IMR-90 (cell line): ENCODE results near the gene MAPK10. TPM values are rescaled to one million over a fixed set of nuclear protein-coding genes. Genes with fewer than 3 reads are reported as not detected.

Source experiments
- ATAC-seq: fragments of 200-7000 bp; cut with Tn5 transposase; 2 replicates; pipeline ENCODE4 v1.9.1; 2020; ENCODE audit warnings: low read depth, mild to moderate bottlenecking, moderate library complexity
- BruUV-seq: library from RNA; stranded (reverse); fragments of 400-500 nt; replicated peaks from 2 replicates; lab custom pipeline; 2021; lab: Mats Ljungman, UMichigan
- CTCF ChIA-PET: fragments of 300-600 bp; formaldehyde crosslinking; extraction: SDS; loops from one replicate; lab custom pipeline; 2021; ENCODE audit warnings: antibody characterized with exemption; lab: Yijun Ruan, JAX
- POLR2A ChIA-PET: fragments of 300-600 bp; sonication (Branson Sonifier 250); formaldehyde crosslinking; loops from one replicate; lab custom pipeline; 2022; ENCODE audit warnings: antibody characterized with exemption; ENCODE audit not compliant: unreplicated experiment; lab: Charles Lee
- DNase-seq: peaks from one replicate; pipeline ENCODE4 v3.0.0; 2013
- H2AFZ ChIP-seq: replicated peaks from 2 replicates; pipeline ENCODE3; 2013; ENCODE audit warnings: low read length, mild to moderate bottlenecking; ENCODE audit not compliant: poor library complexity
- H2AK5ac ChIP-seq: 2 replicates; pipeline ENCODE4 v1.6.1; 2013; ENCODE audit warnings: low read depth, low read length, inconsistent platforms
- H2AK9ac ChIP-seq: replicated peaks from 2 replicates; pipeline ENCODE3; 2013; ENCODE audit warnings: mild to moderate bottlenecking, low read depth, low read length, moderate library complexity; ENCODE audit not compliant: poor library complexity
- H2BK120ac ChIP-seq: 2 replicates; pipeline ENCODE4 v1.6.1; 2013; ENCODE audit warnings: low read depth, low read length, inconsistent platforms
- H2BK15ac ChIP-seq: 3 replicates; pipeline ENCODE4 v1.6.1; 2013; ENCODE audit warnings: low read depth, low read length, inconsistent platforms
- H2BK20ac ChIP-seq: 2 replicates; pipeline ENCODE4 v1.6.1; 2013; ENCODE audit warnings: low read depth, mild to moderate bottlenecking, inconsistent platforms, low read length, moderate library complexity
- H2BK5ac ChIP-seq: 2 replicates; pipeline ENCODE4 v1.6.1; 2013; ENCODE audit warnings: mild to moderate bottlenecking, low read depth, low read length, inconsistent platforms; ENCODE audit not compliant: poor library complexity, severe bottlenecking
- H3K14ac ChIP-seq: replicated peaks from 2 replicates; pipeline ENCODE4 v1.6.1; 2013; ENCODE audit warnings: low read depth, low read length, inconsistent platforms
- H3K18ac ChIP-seq: 2 replicates; pipeline ENCODE4 v1.6.1; 2013; ENCODE audit warnings: low read depth, low read length, control low read depth
- H3K23ac ChIP-seq: 2 replicates; pipeline ENCODE4 v1.6.1; 2013; ENCODE audit warnings: low read depth, low read length, inconsistent platforms
- H3K27ac ChIP-seq: 2 replicates; pipeline ENCODE4 v1.5.1; 2013; ENCODE audit warnings: mild to moderate bottlenecking, control low read depth, low read length; ENCODE audit not compliant: insufficient read depth
- H3K27me3 ChIP-seq: 2 replicates; pipeline ENCODE4 v1.6.1; 2013; ENCODE audit warnings: low read length; ENCODE audit not compliant: control insufficient read depth, insufficient read depth
- H3K36me3 ChIP-seq: 2 replicates; pipeline ENCODE4 v1.6.1; 2013; ENCODE audit warnings: low read length, mixed read lengths; ENCODE audit not compliant: control insufficient read depth, insufficient read depth
- H3K4ac ChIP-seq: 2 replicates; pipeline ENCODE4 v1.6.1; 2013; ENCODE audit warnings: low read depth, low read length, inconsistent platforms
- H3K4me1 ChIP-seq: 2 replicates; pipeline ENCODE4 v1.6.1; 2013; ENCODE audit warnings: low read length, mixed read lengths; ENCODE audit not compliant: control insufficient read depth, insufficient read depth
- H3K4me2 ChIP-seq: 2 replicates; pipeline ENCODE4 v1.6.1; 2013; ENCODE audit warnings: low read depth, mild to moderate bottlenecking, control low read depth, low read length, moderate library complexity
- H3K4me3 ChIP-seq: 2 replicates; pipeline ENCODE4 v1.5.1; 2013; ENCODE audit warnings: low read depth, mild to moderate bottlenecking, control low read depth, low read length, moderate library complexity; ENCODE audit not compliant: insufficient read depth
- H3K56ac ChIP-seq: 2 replicates; pipeline ENCODE4 v1.6.1; 2013; ENCODE audit warnings: low read length, inconsistent platforms; ENCODE audit not compliant: insufficient read depth; ENCODE audit errors: extremely low read depth
- H3K79me1 ChIP-seq, 2 experiments: 2 replicates each; pipeline ENCODE4 v1.6.1; 2013; ENCODE audit warnings: low read length in 2 of 2, inconsistent platforms in 1 of 2, low read depth in 1 of 2
- H3K9ac ChIP-seq: 2 replicates; pipeline ENCODE4 v1.6.1; 2013; ENCODE audit warnings: low read depth, low read length, control low read depth
- H3K9me1 ChIP-seq: 2 replicates; pipeline ENCODE4 v1.6.1; 2013; ENCODE audit warnings: low read length, inconsistent platforms; ENCODE audit not compliant: insufficient read depth
- H3K9me3 ChIP-seq: 2 replicates; pipeline ENCODE4 v1.6.1; 2013; ENCODE audit warnings: low read length; ENCODE audit not compliant: control insufficient read depth, insufficient read depth
- H4K20me1 ChIP-seq: 2 replicates; pipeline ENCODE4 v1.6.1; 2013; ENCODE audit warnings: low read length, inconsistent platforms; ENCODE audit not compliant: insufficient read depth
- H4K5ac ChIP-seq: 2 replicates; pipeline ENCODE4 v1.6.1; 2013; ENCODE audit warnings: mild to moderate bottlenecking, low read depth, low read length, control low read depth
- H4K8ac ChIP-seq, 2 experiments: 2 replicates each; pipeline ENCODE4 v1.6.1; 2013; ENCODE audit warnings: low read depth in 2 of 2, low read length in 2 of 2, control low read depth in 1 of 2, inconsistent platforms in 1 of 2
- H4K91ac ChIP-seq: 2 replicates; pipeline ENCODE4 v1.6.1; 2013; ENCODE audit warnings: low read depth, low read length, inconsistent platforms; ENCODE audit not compliant: insufficient read depth
- BHLHE40 ChIP-seq: fragments of 150-350 bp; IDR thresholded peaks from 2 replicates; pipeline ENCODE4 v1.6.1; 2016; ENCODE audit warnings: mild to moderate bottlenecking, low read depth, low read length
- CHD1 ChIP-seq: IDR thresholded peaks from 2 replicates; pipeline ENCODE4 v1.6.1; 2012; ENCODE audit warnings: low read depth, low read length, improper control_type of control experiment
- FOS ChIP-seq: fragments of 150-350 bp; IDR thresholded peaks from 2 replicates; pipeline ENCODE4 v1.6.1; 2016; ENCODE audit warnings: low read depth, low read length
- MAFK ChIP-seq: IDR thresholded peaks from 2 replicates; pipeline ENCODE4 v1.6.1; 2012; ENCODE audit warnings: low read depth, low read length, improper control_type of control experiment
- MAZ ChIP-seq: IDR thresholded peaks from 2 replicates; pipeline ENCODE4 v1.6.1; 2012; ENCODE audit warnings: low read depth, mild to moderate bottlenecking, low read length, improper control_type of control experiment, moderate library complexity, borderline replicate concordance
- NFE2L2 ChIP-seq: fragments of 150-350 bp; IDR thresholded peaks from 2 replicates; pipeline ENCODE4 v1.6.1; 2016; ENCODE audit warnings: low read depth, mild to moderate bottlenecking, low read length
- POLR2A ChIP-seq: IDR thresholded peaks from 2 replicates; pipeline ENCODE4 v1.6.1; 2012; ENCODE audit warnings: mild to moderate bottlenecking, low read depth, low read length
- RCOR1 ChIP-seq: IDR thresholded peaks from 2 replicates; pipeline ENCODE4 v1.6.1; 2012; ENCODE audit warnings: mild to moderate bottlenecking, low read length, improper control_type of control experiment; ENCODE audit not compliant: insufficient replicate concordance
- RFX5 ChIP-seq: IDR thresholded peaks from 2 replicates; pipeline ENCODE4 v1.8.0; 2012; ENCODE audit warnings: low read depth, mild to moderate bottlenecking, low read length, moderate library complexity
- SMC3 ChIP-seq: fragments of 150-350 bp; IDR thresholded peaks from 2 replicates; pipeline ENCODE4 v1.6.1; 2016; ENCODE audit warnings: low read depth, mild to moderate bottlenecking, antibody characterized with exemption, low read length, moderate library complexity
- WGBS, 2 experiments: methylation state at CpG; one replicate each; pipeline versions ENCODE4 v1.1.5 to v1.1.7; 2013; ENCODE audit warnings: missing lambda C conversion rate in 2 of 2; ENCODE audit not compliant: insufficient read length in 1 of 2; ENCODE audit errors: extremely low coverage in 2 of 2; 5-methylcytosine and 5-hydroxymethylcytosine counted together
- dilution Hi-C: fragments of 300-500 bp; cut with HindIII; formaldehyde crosslinking; loops from one replicate; pipeline ENCODE4 v1.14.3; 2018; ENCODE audit warnings: low sequenced_read_pairs; ENCODE audit not compliant: unreplicated experiment
- in situ Hi-C: fragments of 300-500 bp; cut with MboI; formaldehyde crosslinking; loops from 3 replicates; pipeline ENCODE4 v1.14.3; 2019; ENCODE audit warnings: low sequenced_read_pairs, inconsistent platforms, mixed read lengths
- intact Hi-C: fragments of 100-400 bp; cut with micrococcal nuclease; formaldehyde crosslinking; loops from 2 replicates; pipeline ENCODE4 v1.10.0; 2022
- polyA plus RNA-seq, 3 experiments: library from polyadenylated mRNA; depleted of rRNA; stranded (reverse); fragments of >200 nt; gene quantifications; 2 replicates each; pipeline ENCODE4 v1.2.3, GENCODE V29; 2012; ENCODE audit warnings: low replicate concordance in 1 of 3
- total RNA-seq: library from RNA; depleted of rRNA; stranded (reverse); fragments of >200 nt; gene quantifications from 2 replicates; pipeline ENCODE4 v1.2.3, GENCODE V29; 2012
- TF ChIP-seq, protein P1 (sequence below): fragments of 150-350 bp; IDR thresholded peaks from 2 replicates; pipeline ENCODE4 v1.6.1; 2017; ENCODE audit warnings: mild to moderate bottlenecking, antibody characterized with exemption, low read length, low read depth
- TF ChIP-seq, protein P2 (sequence below): conservative IDR thresholded peaks from 2 replicates; pipeline ENCODE4 v1.5.1; 2012; ENCODE audit warnings: mild to moderate bottlenecking, low read depth, low read length, improper control_type of control experiment
- TF ChIP-seq, protein P3 (sequence below): fragments of 150-350 bp; IDR thresholded peaks from 2 replicates; pipeline ENCODE4 v1.6.1; 2016; ENCODE audit warnings: low read depth, mild to moderate bottlenecking, low read length, moderate library complexity, borderline replicate concordance

MAPK10 gene
- total and polyA plus RNA-seq, 2 of the 4 experiments (the other 2 are of a cell fraction) = 2.8 to 6.5 TPM

- peak overlapping the region; percentile 86 for H2BK20ac ChIP-seq
- no peaks in the 10 kb centered on the region for H3K79me1 ChIP-seq
- POLR2A ChIA-PET = no interaction called here
- intact Hi-C loops (no loop called here), in situ Hi-C loops (no loop called here), dilution Hi-C loops (no loop called here)
- peak overlapping the region; percentile 55; the same call in 1 of the 2 replicates for H3K18ac ChIP-seq
- ATAC-seq (peak; percentile 96), DNase-seq (peak; percentile 95)
- no CpG with 5 or more reads among the region's 2 CpGs for WGBS, 2 experiments
- no peak overlapping the region for H4K5ac ChIP-seq
- H3K9ac ChIP-seq = no peak overlapping the region
- peak overlapping the region; percentile 0; the same call in 1 of the 2 replicates for H3K4me2 ChIP-seq
- H2BK5ac ChIP-seq = peak overlapping the region; percentile 97
- H2AFZ ChIP-seq = peak overlapping the region; percentile 34
- no peaks in the 10 kb centered on the region for H3K9me3 ChIP-seq
- H3K9me1 ChIP-seq = no peaks in the 10 kb centered on the region
- no peak overlapping the region for H2AK9ac ChIP-seq
- H4K20me1 ChIP-seq = no peaks in the 10 kb centered on the region
- H2BK15ac ChIP-seq = peak overlapping the region; percentile 42; the same call in 1 of the 3 replicates
- peak overlapping the region; percentile 40; the same call in 1 of the 2 replicates for H3K14ac ChIP-seq
- no peaks in the 10 kb centered on the region for H3K27me3 ChIP-seq
- no peak overlapping the region for H3K27ac ChIP-seq
- H4K8ac ChIP-seq = peak overlapping the region; percentile 2 to 79; a peak in 1 of 4 replicates
- TF ChIP-seq MAZ (no peak), FOS (peak; percentile 94), RFX5 (no peak), RCOR1 (peak; percentile 46), MAFK (peak; percentile 2; the same call in 1 of the 2 replicates), NFE2L2 (peak; percentile 68; the same call in 1 of the 2 replicates), BHLHE40 (peak; percentile 58; the same call in 1 of the 2 replicates), CHD1 (no peak), SMC3 (no peak), POLR2A (no peak)
- TF ChIP-seq, protein P1, sequence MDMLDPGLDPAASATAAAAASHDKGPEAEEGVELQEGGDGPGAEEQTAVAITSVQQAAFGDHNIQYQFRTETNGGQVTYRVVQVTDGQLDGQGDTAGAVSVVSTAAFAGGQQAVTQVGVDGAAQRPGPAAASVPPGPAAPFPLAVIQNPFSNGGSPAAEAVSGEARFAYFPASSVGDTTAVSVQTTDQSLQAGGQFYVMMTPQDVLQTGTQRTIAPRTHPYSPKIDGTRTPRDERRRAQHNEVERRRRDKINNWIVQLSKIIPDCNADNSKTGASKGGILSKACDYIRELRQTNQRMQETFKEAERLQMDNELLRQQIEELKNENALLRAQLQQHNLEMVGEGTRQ = no peak
- TF ChIP-seq, protein P2, sequence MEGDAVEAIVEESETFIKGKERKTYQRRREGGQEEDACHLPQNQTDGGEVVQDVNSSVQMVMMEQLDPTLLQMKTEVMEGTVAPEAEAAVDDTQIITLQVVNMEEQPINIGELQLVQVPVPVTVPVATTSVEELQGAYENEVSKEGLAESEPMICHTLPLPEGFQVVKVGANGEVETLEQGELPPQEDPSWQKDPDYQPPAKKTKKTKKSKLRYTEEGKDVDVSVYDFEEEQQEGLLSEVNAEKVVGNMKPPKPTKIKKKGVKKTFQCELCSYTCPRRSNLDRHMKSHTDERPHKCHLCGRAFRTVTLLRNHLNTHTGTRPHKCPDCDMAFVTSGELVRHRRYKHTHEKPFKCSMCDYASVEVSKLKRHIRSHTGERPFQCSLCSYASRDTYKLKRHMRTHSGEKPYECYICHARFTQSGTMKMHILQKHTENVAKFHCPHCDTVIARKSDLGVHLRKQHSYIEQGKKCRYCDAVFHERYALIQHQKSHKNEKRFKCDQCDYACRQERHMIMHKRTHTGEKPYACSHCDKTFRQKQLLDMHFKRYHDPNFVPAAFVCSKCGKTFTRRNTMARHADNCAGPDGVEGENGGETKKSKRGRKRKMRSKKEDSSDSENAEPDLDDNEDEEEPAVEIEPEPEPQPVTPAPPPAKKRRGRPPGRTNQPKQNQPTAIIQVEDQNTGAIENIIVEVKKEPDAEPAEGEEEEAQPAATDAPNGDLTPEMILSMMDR = no peak
- TF ChIP-seq, protein P3, sequence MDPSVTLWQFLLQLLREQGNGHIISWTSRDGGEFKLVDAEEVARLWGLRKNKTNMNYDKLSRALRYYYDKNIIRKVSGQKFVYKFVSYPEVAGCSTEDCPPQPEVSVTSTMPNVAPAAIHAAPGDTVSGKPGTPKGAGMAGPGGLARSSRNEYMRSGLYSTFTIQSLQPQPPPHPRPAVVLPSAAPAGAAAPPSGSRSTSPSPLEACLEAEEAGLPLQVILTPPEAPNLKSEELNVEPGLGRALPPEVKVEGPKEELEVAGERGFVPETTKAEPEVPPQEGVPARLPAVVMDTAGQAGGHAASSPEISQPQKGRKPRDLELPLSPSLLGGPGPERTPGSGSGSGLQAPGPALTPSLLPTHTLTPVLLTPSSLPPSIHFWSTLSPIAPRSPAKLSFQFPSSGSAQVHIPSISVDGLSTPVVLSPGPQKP = no peak
- H3K4me1 ChIP-seq = peaks cover 6% of the 10 kb centered on the region
- H3K23ac ChIP-seq = peak overlapping the region; percentile 79; the same call in 1 of the 2 replicates
- no peak overlapping the region; the same call in 1 of the 2 replicates for H3K56ac ChIP-seq
- no TSS peak for BruUV-seq
- H3K4me3 ChIP-seq = no peak overlapping the region
- peak overlapping the region; percentile 79; the same call in 1 of the 2 replicates for H3K4ac ChIP-seq
- H2BK120ac ChIP-seq = peak overlapping the region; percentile 90; the same call in 1 of the 2 replicates
- H4K91ac ChIP-seq = no peak overlapping the region
- H2AK5ac ChIP-seq = no peak overlapping the region
- no peaks in the 10 kb centered on the region for H3K36me3 ChIP-seq
- CTCF ChIA-PET = no interaction called here
These were observed 20.9 kb downstream of the MAPK10 start for GRCh38 chr4:86338989-86339388.
